Fibroblast of skin of scalp (primary cell): ENCODE data around the gene DPY19L1.
"Not testable (repeated sequence)": the region's sequence is repeated elsewhere in the genome, so short reads cannot be mapped to it uniquely, and the experiment has no call there.

Source experiments
- DNase-seq: peaks from one replicate; pipeline ENCODE4 v3.0.0-alpha.2; 2013

DPY19L1 gene

GRCh38 chr7:34985155-34985554 is 52.1 kb downstream of the DPY19L1 start:
- DNase-seq, result not testable (repeated sequence)

- not testable (repeated sequence) for DNase-seq
Measured at GRCh38 chr7:34984140-34984539, 53.1 kb downstream of the DPY19L1 start.

- DNase-seq, result no peak
Measured at GRCh38 chr7:34982371-34983019, 54.8 kb downstream of the DPY19L1 start.

- not testable (repeated sequence) for DNase-seq
Measured at GRCh38 chr7:34979124-34979523, 58.2 kb downstream of the DPY19L1 start.

- no peak for DNase-seq
Measured at GRCh38 chr7:34973400-34973760, 63.9 kb downstream of the DPY19L1 start.

- DNase-seq, result not testable (repeated sequence)
Measured at GRCh38 chr7:34972739-34973399, 64.4 kb downstream of the DPY19L1 start.

GRCh38 chr7:34967818-34968217 is 69.5 kb downstream of the DPY19L1 start:
- not testable (repeated sequence) for DNase-seq

GRCh38 chr7:34966504-34966903 is 70.8 kb downstream of the DPY19L1 start:
- not testable (repeated sequence) for DNase-seq

GRCh38 chr7:34958021-34958420 is 79.3 kb downstream of the DPY19L1 start:
- no peak for DNase-seq

GRCh38 chr7:34952822-34953221 is 84.5 kb downstream of the DPY19L1 start:
- DNase-seq, result no peak

- peak; percentile 46 for DNase-seq
Measured at GRCh38 chr7:34949361-34949760, 87.9 kb downstream of the DPY19L1 start.

GRCh38 chr7:34947427-34947826 is 89.9 kb downstream of the DPY19L1 start:
- not testable (repeated sequence) for DNase-seq

GRCh38 chr7:34946486-34946885 is 90.8 kb downstream of the DPY19L1 start:
- DNase-seq, result no peak

- not testable (repeated sequence) for DNase-seq
Measured at GRCh38 chr7:34945894-34946477, 91.3 kb downstream of the DPY19L1 start.

- peak; percentile 44 for DNase-seq
Measured at GRCh38 chr7:34939175-34939574, 98.1 kb downstream of the DPY19L1 start.

- not testable (repeated sequence) for DNase-seq
Measured at GRCh38 chr7:34935735-34936165, 101.5 kb downstream of the DPY19L1 start.

- DNase-seq, result no peak
Measured at GRCh38 chr7:34931739-34932138, 105.5 kb downstream of the DPY19L1 start.

- DNase-seq, result not testable (repeated sequence)
Measured at GRCh38 chr7:34929783-34930182, 107.5 kb downstream of the DPY19L1 start.

GRCh38 chr7:34928560-34928959 is 108.7 kb downstream of the DPY19L1 start:
- DNase-seq, result no peak

- peak; percentile 38 for DNase-seq
Measured at GRCh38 chr7:34928052-34928451, 109.2 kb downstream of the DPY19L1 start.

GRCh38 chr7:34920470-34920869 is 116.8 kb downstream of the DPY19L1 start:
- DNase-seq, result not testable (repeated sequence)

GRCh38 chr7:34919038-34919437 is 118.2 kb downstream of the DPY19L1 start:
- DNase-seq, result not testable (repeated sequence)

GRCh38 chr7:34918198-34918861 is 119.0 kb downstream of the DPY19L1 start:
- DNase-seq, result not testable (repeated sequence)
